ENCODE measurements around the gene DOK7. TPM values are rescaled to one million over a fixed set of nuclear protein-coding genes. Genes with fewer than 3 reads are reported as not detected.

Gene DOK7
- total RNA-seq, 2 donors from 2014 or later: 6.3 to 7.0 TPM

DNA sequence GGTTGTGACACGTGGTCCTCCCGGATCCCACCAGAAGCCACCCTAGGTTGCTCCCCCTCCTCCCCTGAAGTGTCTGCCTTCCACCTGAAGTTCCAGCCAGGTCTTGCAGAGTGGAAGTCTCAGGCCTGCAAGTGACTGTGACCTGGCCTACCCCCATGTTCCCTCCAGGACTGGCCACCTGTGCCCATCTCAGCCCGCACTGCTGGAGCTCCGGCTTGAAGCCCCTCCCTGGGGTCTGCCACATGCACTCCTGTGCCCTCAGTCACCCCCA lies 27.5 kb upstream of the DOK7 start:
- TF ChIP-seq, protein P1, sequence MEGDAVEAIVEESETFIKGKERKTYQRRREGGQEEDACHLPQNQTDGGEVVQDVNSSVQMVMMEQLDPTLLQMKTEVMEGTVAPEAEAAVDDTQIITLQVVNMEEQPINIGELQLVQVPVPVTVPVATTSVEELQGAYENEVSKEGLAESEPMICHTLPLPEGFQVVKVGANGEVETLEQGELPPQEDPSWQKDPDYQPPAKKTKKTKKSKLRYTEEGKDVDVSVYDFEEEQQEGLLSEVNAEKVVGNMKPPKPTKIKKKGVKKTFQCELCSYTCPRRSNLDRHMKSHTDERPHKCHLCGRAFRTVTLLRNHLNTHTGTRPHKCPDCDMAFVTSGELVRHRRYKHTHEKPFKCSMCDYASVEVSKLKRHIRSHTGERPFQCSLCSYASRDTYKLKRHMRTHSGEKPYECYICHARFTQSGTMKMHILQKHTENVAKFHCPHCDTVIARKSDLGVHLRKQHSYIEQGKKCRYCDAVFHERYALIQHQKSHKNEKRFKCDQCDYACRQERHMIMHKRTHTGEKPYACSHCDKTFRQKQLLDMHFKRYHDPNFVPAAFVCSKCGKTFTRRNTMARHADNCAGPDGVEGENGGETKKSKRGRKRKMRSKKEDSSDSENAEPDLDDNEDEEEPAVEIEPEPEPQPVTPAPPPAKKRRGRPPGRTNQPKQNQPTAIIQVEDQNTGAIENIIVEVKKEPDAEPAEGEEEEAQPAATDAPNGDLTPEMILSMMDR (IDR thresholded peaks at IDR 0.05): no peak
- no peak for TF ChIP-seq POLR2A (IDR thresholded peaks at IDR 0.05)
- no peak for DNase-seq
- no peak overlapping the region for H3K4me3 ChIP-seq
- WGBS, 2 donors: 87 to 93% methylated on average over 4 of the region's 4 CpGs
- ATAC-seq: no peak
- H3K27ac ChIP-seq: no peak overlapping the region
- no peaks in the 10 kb centered on the region for H3K9me3 ChIP-seq
- no peaks in the 10 kb centered on the region for H3K36me3 ChIP-seq (replicated peaks in 1 of 2; ENCODE audit: insufficient read depth in 1 of 2, low read depth in 2 of 2)
- intact Hi-C loops (cut with DNase I): no loop called here
- no peaks in the 10 kb centered on the region for H3K27me3 ChIP-seq
- H3K4me1 ChIP-seq: no peaks in the 10 kb centered on the region

DNA sequence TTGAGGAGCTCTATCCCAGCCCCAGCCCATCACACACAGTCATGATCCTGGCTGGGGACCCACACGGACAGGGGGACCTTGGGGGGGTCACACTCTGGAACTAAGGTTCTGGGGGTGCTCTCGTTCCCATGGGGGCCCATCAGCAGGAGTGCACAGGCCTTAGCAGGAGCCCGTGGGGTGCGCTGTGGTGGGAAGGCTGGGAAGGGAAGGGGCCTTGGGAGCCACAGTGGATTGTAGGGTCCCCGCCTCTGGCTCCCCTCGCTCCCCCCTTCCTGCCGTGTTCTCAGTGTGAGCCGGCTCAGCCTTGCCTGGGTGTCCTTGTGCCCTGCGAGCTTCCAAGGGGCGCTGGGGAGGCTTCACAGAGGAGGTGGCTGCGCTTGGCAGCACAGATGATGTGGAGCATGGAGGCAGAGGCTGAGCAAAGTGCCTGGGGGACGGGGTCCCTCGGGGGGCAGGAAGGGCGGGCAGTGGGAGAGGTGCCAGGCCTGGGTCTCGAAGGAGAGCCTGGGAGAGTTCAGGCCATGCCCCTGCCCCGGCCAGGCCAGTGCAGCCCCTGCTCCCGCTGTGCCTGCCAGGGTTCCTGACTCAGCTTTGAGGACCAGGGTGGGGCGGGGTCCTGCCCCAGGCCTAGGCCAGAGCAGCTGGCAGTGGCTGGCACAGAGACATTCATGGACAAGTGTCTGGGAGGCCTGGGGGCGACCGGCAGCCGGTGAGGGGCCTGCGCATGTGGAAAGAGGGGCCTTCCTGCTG lies 26.9 kb upstream of the DOK7 start:
- ATAC-seq (no peak), DNase-seq (no peak)
- TF ChIP-seq, protein P1 (IDR thresholded peaks at IDR 0.05): no peak
- TF ChIP-seq POLR2A (IDR thresholded peaks at IDR 0.05): no peak
- Histone ChIP-seq H3K36me3 (replicated peaks in 1 of 2; ENCODE audit: insufficient read depth in 1 of 2, low read depth in 2 of 2) (no peaks in the 10 kb centered on the region), H3K4me3 (no peak overlapping the region), H3K27me3 (no peaks in the 10 kb centered on the region), H3K9me3 (no peaks in the 10 kb centered on the region), H3K27ac (no peak overlapping the region), H3K4me1 (no peaks in the 10 kb centered on the region)
- intact Hi-C loops (cut with DNase I): no loop called here
- 76 to 83% methylated on average over 12 to 18 of the region's 22 CpGs for WGBS, 2 donors

DNA sequence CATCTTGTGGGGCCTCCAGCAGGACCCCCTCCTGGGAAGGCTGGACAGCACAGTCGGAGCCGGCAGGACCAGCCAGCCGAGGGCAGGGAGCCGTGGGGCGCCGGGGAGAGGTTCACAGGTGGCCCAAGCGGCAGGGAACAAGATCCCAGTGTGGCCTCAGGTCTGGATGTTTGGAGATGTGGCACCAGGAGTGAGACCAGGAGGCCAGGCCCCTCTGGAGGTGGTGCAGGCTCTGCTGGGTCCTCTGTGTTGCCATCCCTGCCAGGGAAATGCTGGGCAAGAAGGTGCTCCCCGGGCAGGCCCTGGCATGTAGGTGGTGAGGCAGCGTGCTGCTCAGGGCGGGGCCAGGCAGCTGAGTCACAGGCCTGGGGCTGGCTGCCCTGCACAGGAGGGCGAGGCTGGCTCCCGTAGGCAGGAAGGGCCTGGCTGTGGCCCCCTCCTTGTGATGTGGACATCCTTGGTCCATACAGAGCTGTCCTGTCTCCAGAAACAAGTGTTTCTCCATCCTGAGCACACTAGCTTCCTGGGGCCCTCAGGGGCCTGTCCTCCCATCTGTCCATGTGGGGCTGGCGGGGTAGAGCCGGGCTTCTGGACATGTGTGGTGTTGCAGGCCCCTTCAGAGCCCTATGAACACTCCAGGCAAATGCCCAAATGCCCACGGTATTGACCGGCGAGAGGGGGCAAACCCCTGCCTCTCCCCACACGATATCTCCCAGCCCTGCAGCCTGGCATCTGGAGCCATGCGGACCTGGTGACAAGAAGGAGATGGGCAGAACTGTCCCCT lies 26.1 kb upstream of the DOK7 start:
- intact Hi-C loops (cut with DNase I): no loop called here
- ATAC-seq: peak; percentile 43
- Histone ChIP-seq H3K36me3 (replicated peaks in 1 of 2; ENCODE audit: insufficient read depth in 1 of 2, low read depth in 2 of 2) (no peaks in the 10 kb centered on the region), H3K4me3 (no peak overlapping the region), H3K27me3 (no peaks in the 10 kb centered on the region), H3K9me3 (no peaks in the 10 kb centered on the region), H3K4me1 (no peaks in the 10 kb centered on the region), H3K27ac (peak overlapping the region in 1 of 4 donors; percentile 32)
- WGBS, 2 donors: 85 to 90% methylated on average over 2 to 16 of the region's 19 CpGs
- no peak for TF ChIP-seq POLR2A (IDR thresholded peaks at IDR 0.05)
- TF ChIP-seq, protein P1 (IDR thresholded peaks at IDR 0.05): no peak
- DNase-seq: peak in 3 of 4 donors; percentile 26 to 86 (median 34)

DNA sequence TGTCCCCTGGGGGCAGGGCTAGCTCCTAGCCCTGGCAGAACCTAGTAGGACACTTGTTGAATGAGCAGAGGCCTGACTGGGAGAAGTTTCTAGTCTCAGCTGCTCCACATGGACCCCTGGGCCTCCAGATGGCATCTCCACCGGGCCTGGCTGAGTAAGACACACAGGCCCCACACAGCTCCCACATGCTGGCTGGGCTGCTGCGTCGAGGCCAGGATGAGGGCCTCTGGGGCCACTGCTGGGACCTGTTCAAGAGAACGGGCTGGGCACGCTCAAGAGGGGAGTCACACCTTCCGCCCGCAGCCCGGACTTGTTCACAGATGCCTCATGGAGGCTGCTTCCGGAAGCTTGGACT lies 25.5 kb upstream of the DOK7 start:
- TF ChIP-seq, protein P1 (IDR thresholded peaks at IDR 0.05): no peak
- TF ChIP-seq POLR2A (IDR thresholded peaks at IDR 0.05): no peak
- ATAC-seq (no peak), DNase-seq (no peak)
- no peaks in the 10 kb centered on the region for H3K27me3 ChIP-seq
- H3K9me3 ChIP-seq: no peaks in the 10 kb centered on the region
- H3K36me3 ChIP-seq (replicated peaks in 1 of 2; ENCODE audit: insufficient read depth in 1 of 2, low read depth in 2 of 2): no peaks in the 10 kb centered on the region
- WGBS, 2 donors: 91 to 94% methylated on average over 4 to 6 of the region's 9 CpGs
- intact Hi-C loops (cut with DNase I): no loop called here
- no peak overlapping the region for H3K4me3 ChIP-seq
- H3K4me1 ChIP-seq: no peaks in the 10 kb centered on the region
- no peak overlapping the region for H3K27ac ChIP-seq

Data from body of pancreas (tissue), 4 donors.